ENCODE measurements around the gene ENOPH1.

The ENOPH1 gene

GRCh38 chr4:82425478-82425877 lies 4.9 kb upstream of the ENOPH1 start:
- Histone ChIP-seq H3K9me3 (ENCODE audit: control insufficient read depth, low read length) (no peaks in the 10 kb centered on the region), H3K27me3 (ENCODE audit: control insufficient read depth, insufficient read depth, low read length, poor library complexity, severe bottlenecking) (no peaks in the 10 kb centered on the region), H3K4me3 (ENCODE audit: insufficient read depth, low read depth, low read length) (no peak overlapping the region), H3K4me1 (ENCODE audit: control insufficient read depth, insufficient read depth, low read length) (peaks cover 4% of the 10 kb centered on the region), H3K27ac (ENCODE audit: insufficient read depth, low read depth, low read length, poor library complexity, severe bottlenecking) (no peak overlapping the region), H3K36me3 (ENCODE audit: control insufficient read depth, insufficient read depth, low read length) (peaks cover 38% of the 10 kb centered on the region)
- 93 to 97% methylated on average over 10 of the region's 10 CpGs for WGBS, 2 experiments

GRCh38 chr4:82428526-82428968 lies 1.8 kb upstream of the ENOPH1 start:
- Histone ChIP-seq H3K27me3 (ENCODE audit: control insufficient read depth, insufficient read depth, low read length, poor library complexity, severe bottlenecking) (no peaks in the 10 kb centered on the region), H3K4me3 (ENCODE audit: insufficient read depth, low read depth, low read length) (peak overlapping the region; percentile 58), H3K36me3 (ENCODE audit: control insufficient read depth, insufficient read depth, low read length) (peaks cover 34% of the 10 kb centered on the region), H3K27ac (ENCODE audit: insufficient read depth, low read depth, low read length, poor library complexity, severe bottlenecking) (peak overlapping the region; percentile 99), H3K9me3 (ENCODE audit: control insufficient read depth, low read length) (no peaks in the 10 kb centered on the region), H3K4me1 (ENCODE audit: control insufficient read depth, insufficient read depth, low read length) (peaks cover 4% of the 10 kb centered on the region)
- 0% methylated on average over 14 of the region's 14 CpGs for WGBS, 2 experiments

DNA sequence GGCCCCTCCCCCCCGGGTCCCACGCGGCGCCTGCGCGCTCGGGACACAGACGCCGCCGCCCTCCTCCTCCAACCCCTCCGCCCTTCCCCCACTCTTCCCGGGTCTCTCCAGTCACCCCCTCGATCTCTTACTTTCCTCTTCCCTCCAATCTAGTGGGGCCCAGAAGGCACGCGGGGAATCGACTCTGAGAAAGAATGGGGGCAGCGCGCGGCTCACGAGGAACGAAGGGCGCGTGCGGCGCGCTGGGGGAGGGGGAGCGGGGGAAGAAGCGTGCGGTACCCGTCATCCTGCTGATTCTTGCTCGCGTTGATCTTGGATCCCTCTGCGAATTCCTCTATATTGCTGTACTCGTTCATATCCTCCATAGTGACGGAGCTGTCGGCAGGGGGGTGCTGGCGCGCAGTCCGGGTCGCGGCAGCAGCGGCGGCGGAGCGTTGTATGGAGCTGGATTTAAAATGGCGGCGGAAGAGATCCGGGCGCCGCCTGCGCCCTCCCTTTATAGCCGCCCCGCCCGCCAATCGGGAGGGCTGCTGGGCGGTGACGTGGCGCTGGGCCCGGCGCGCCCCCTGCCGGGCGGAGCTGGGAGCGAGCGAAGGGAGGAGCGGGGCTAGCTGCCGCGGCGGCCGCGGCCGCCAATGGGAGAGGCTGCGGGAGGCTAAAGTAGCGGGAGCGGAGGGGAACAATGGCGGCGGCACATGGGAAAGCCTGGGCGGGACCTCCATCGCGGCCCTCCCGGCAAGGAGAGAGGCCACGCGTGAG lies 1.2 kb upstream of the ENOPH1 start:
- Histone ChIP-seq H3K27me3 (ENCODE audit: control insufficient read depth, insufficient read depth, low read length, poor library complexity, severe bottlenecking) (no peaks in the 10 kb centered on the region), H3K4me1 (ENCODE audit: control insufficient read depth, insufficient read depth, low read length) (peaks cover 4% of the 10 kb centered on the region), H3K36me3 (ENCODE audit: control insufficient read depth, insufficient read depth, low read length) (peaks cover 28% of the 10 kb centered on the region), H3K9me3 (ENCODE audit: control insufficient read depth, low read length) (no peaks in the 10 kb centered on the region), H3K27ac (ENCODE audit: insufficient read depth, low read depth, low read length, poor library complexity, severe bottlenecking) (peak overlapping the region; percentile 99), H3K4me3 (ENCODE audit: insufficient read depth, low read depth, low read length) (peak overlapping the region; percentile 58)
- 0% methylated on average over 83 of the region's 83 CpGs for WGBS, 2 experiments

DNA sequence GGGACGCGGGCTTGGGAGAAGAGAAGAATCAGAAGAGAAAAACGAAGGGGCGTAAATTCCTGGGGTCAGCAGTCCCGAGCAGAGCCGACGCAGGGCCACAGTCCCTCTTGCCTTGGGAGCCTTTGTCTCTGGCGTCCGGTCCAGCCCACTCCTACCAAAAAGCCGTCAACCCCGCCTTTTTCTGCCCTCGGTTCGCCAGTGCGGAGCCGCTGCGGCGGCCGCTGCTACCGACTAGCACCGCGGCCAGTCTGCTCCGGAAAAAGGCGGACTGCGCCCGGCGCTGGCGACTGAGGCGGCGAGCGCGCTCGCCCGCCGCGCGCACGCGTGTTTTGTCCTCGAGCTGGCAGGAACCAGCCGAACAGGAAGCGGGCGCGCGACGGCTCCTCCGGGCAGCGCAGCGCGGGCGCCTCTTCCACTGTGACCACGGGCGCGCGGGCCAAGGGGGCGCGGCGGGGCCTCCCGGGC lies 630 bp upstream of the ENOPH1 start:
- 0% methylated on average over 58 of the region's 58 CpGs for WGBS, 2 experiments
- Histone ChIP-seq H3K36me3 (ENCODE audit: control insufficient read depth, insufficient read depth, low read length) (peaks cover 22% of the 10 kb centered on the region), H3K4me1 (ENCODE audit: control insufficient read depth, insufficient read depth, low read length) (peaks cover 4% of the 10 kb centered on the region)

DNA sequence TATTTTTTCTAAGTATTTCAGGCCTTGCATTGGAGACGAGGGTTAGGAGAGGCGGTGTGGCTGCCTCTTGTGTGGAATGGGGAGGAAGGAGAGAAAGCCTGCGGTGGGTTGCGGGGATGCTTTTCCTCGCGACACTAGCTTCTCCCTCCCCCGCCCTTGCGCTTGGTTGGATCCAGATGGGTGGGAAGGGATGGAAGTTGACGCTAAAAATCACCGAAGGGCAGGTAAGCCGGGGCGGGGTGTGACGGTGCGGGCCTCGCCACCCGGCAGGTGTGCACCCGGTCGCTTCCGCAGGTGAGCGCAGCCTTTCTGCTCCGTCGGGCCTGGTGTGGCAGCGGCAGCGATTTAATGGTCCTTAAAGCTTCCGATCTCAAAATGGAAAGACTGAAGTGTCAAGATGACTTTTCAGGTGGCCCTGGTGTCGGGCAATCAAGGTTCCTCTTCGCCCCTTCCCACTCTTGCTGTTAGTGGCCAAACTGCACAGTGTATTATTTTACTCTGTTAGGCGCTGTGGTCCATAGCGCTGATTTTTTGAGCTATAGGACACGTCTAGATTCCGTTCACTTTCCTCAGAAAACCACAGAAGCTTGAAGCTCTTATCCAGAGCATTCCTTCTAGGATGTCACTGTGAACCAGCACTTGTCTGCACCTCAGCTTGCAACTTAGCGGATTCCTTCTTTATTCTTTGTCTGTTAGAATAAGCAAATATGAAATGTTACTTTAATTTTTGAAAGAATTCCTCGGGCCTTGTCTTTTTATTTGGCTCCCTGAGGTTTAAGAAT lies 765 bp downstream of the ENOPH1 start:
- WGBS, 2 experiments = 4 to 5% methylated on average over 33 of the region's 33 CpGs
- Histone ChIP-seq H3K9me3 (ENCODE audit: control insufficient read depth, low read length) (no peaks in the 10 kb centered on the region), H3K27ac (ENCODE audit: insufficient read depth, low read depth, low read length, poor library complexity, severe bottlenecking) (peak overlapping the region; percentile 99), H3K4me3 (ENCODE audit: insufficient read depth, low read depth, low read length) (peak overlapping the region; percentile 58), H3K4me1 (ENCODE audit: control insufficient read depth, insufficient read depth, low read length) (peaks cover 4% of the 10 kb centered on the region), H3K27me3 (ENCODE audit: control insufficient read depth, insufficient read depth, low read length, poor library complexity, severe bottlenecking) (no peaks in the 10 kb centered on the region), H3K36me3 (ENCODE audit: control insufficient read depth, insufficient read depth, low read length) (peaks cover 12% of the 10 kb centered on the region)

More for the DNA sequence above, 630 bp upstream of the ENOPH1 start:
- H3K4me3 ChIP-seq (ENCODE audit: insufficient read depth, low read depth, low read length) = peak overlapping the region; percentile 58
- no peaks in the 10 kb centered on the region for H3K27me3 ChIP-seq (ENCODE audit: control insufficient read depth, insufficient read depth, low read length, poor library complexity, severe bottlenecking)
- H3K9me3 ChIP-seq (ENCODE audit: control insufficient read depth, low read length) = no peaks in the 10 kb centered on the region
- peak overlapping the region; percentile 99 for H3K27ac ChIP-seq (ENCODE audit: insufficient read depth, low read depth, low read length, poor library complexity, severe bottlenecking)

DNA sequence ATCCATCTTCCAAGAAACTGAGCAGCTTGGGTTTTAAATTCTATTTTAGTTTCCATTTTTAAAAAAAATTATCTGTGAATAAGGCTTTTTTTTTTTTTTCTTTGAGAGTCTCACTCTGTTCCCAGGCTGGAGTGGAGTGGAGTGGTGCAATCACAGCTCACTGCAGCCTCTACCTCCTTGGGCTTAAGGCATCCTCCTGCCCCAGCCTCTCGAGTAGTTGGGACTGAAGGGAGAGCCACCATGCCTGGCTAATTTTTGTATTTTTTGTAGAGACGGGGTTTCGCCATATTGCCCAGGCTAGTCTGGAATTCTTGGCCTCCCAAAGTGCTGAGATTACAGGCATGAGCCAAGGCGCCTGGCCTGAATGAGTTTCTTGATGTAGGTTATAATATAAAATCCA lies 1.4 kb downstream of the ENOPH1 start:
- no peaks in the 10 kb centered on the region for H3K4me1 ChIP-seq (ENCODE audit: control insufficient read depth, insufficient read depth, low read length)
- no peaks in the 10 kb centered on the region for H3K27me3 ChIP-seq (ENCODE audit: control insufficient read depth, insufficient read depth, low read length, poor library complexity, severe bottlenecking)
- WGBS, 2 experiments = 88% methylated on average over 4 of the region's 4 CpGs
- H3K4me3 ChIP-seq (ENCODE audit: insufficient read depth, low read depth, low read length) = peak overlapping the region; percentile 58
- no peak overlapping the region for H3K27ac ChIP-seq (ENCODE audit: insufficient read depth, low read depth, low read length, poor library complexity, severe bottlenecking)
- no peaks in the 10 kb centered on the region for H3K9me3 ChIP-seq (ENCODE audit: control insufficient read depth, low read length)
- peaks cover 5% of the 10 kb centered on the region for H3K36me3 ChIP-seq (ENCODE audit: control insufficient read depth, insufficient read depth, low read length)

DNA sequence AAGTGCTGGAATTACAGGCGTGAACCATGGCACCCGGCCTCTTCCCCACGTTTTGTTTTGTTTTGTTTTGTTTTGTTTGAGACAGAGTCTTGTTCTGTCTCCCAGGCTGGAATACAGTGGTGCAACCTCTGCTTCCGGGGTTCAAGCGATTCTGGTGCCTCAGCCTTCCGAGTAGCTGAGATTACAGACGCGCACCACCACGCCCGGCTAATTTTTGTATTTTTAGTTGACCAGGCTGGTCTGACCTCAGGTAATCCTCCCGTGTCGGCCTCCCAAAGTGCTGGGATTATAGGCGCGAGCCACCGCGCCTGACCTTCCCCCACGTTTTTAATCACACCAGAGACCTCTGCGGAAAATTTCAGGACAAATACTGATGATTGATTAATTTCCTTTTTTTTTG lies 2.2 kb downstream of the ENOPH1 start:
- 86 to 87% methylated on average over 18 of the region's 18 CpGs for WGBS, 2 experiments
- H3K9me3 ChIP-seq (ENCODE audit: control insufficient read depth, low read length) = no peaks in the 10 kb centered on the region
- H3K36me3 ChIP-seq (ENCODE audit: control insufficient read depth, insufficient read depth, low read length) = no peaks in the 10 kb centered on the region
- H3K27me3 ChIP-seq (ENCODE audit: control insufficient read depth, insufficient read depth, low read length, poor library complexity, severe bottlenecking) = no peaks in the 10 kb centered on the region
- no peak overlapping the region for H3K4me3 ChIP-seq (ENCODE audit: insufficient read depth, low read depth, low read length)
- H3K27ac ChIP-seq (ENCODE audit: insufficient read depth, low read depth, low read length, poor library complexity, severe bottlenecking) = no peak overlapping the region
- no peaks in the 10 kb centered on the region for H3K4me1 ChIP-seq (ENCODE audit: control insufficient read depth, insufficient read depth, low read length)

DNA sequence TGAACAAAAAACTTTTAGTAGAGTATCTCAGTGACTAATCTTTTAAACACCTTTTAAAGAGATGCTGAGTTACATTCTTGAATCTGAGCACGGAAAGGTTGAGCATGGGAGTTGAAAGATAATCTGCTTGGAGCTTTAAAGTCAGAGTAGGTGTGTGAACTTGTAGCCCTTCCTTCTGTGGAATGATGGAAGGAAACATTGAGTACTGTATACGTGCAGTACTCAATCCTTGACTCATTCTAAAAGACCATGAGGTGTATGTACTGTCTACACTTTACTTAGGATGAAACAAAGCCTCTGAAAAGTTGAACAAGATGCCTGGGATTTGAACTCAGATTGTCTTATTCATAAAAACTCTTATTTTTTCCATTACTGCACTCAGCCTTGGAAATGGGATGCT lies 3.4 kb downstream of the ENOPH1 start:
- H3K36me3 ChIP-seq (ENCODE audit: control insufficient read depth, insufficient read depth, low read length) = no peaks in the 10 kb centered on the region
- H3K27ac ChIP-seq (ENCODE audit: insufficient read depth, low read depth, low read length, poor library complexity, severe bottlenecking) = no peak overlapping the region
- H3K4me1 ChIP-seq (ENCODE audit: control insufficient read depth, insufficient read depth, low read length) = no peaks in the 10 kb centered on the region
- 89 to 93% methylated on average over 2 of the region's 2 CpGs for WGBS, 2 experiments
- no peaks in the 10 kb centered on the region for H3K9me3 ChIP-seq (ENCODE audit: control insufficient read depth, low read length)
- no peaks in the 10 kb centered on the region for H3K27me3 ChIP-seq (ENCODE audit: control insufficient read depth, insufficient read depth, low read length, poor library complexity, severe bottlenecking)
- H3K4me3 ChIP-seq (ENCODE audit: insufficient read depth, low read depth, low read length) = no peak overlapping the region

DNA sequence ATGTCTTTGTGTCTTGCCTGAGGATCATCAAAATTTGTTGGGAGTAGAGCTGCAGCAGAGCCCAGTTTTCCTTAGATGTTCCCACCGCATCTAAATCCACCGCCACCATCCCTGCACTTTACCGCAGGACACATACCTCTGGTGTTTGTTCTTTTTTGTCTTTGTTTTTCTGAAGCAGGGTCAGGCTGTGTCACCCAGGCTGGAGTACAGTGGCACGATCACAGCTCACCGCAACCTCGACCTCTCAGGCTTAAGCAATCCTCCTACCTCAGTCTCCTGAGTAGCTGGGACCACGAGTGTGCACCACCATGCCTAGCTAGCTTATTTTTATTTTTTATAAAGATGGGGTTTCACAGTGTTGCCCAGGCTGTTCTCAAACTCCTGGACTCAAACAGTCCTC lies 4.6 kb downstream of the ENOPH1 start:
- H3K4me1 ChIP-seq (ENCODE audit: control insufficient read depth, insufficient read depth, low read length) = no peaks in the 10 kb centered on the region
- H3K27ac ChIP-seq (ENCODE audit: insufficient read depth, low read depth, low read length, poor library complexity, severe bottlenecking) = no peak overlapping the region
- 95 to 96% methylated on average over 7 of the region's 7 CpGs for WGBS, 2 experiments
- H3K9me3 ChIP-seq (ENCODE audit: control insufficient read depth, low read length) = no peaks in the 10 kb centered on the region
- no peaks in the 10 kb centered on the region for H3K27me3 ChIP-seq (ENCODE audit: control insufficient read depth, insufficient read depth, low read length, poor library complexity, severe bottlenecking)
- H3K36me3 ChIP-seq (ENCODE audit: control insufficient read depth, insufficient read depth, low read length) = no peaks in the 10 kb centered on the region
- H3K4me3 ChIP-seq (ENCODE audit: insufficient read depth, low read depth, low read length) = no peak overlapping the region

DNA sequence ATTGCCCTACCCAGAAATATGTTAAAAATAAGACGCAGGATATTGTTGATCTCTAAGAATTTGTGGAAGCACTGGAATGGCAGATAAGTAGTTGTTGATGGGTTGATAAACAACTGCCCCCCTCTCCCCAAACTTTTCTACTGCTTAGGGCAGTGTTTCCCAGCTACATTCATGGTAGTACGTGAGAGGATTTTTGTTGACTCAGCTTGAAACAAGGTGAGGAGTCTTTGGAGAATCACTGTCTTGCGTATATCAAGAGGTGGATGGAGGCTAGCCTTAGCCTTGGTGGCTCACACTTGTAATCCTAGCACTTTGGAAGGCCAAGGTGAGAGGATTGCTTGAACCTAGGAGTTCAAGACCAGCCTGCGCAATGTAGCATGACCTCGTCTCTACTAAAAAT lies 5.7 kb downstream of the ENOPH1 start:
- Histone ChIP-seq H3K4me1 (ENCODE audit: control insufficient read depth, insufficient read depth, low read length) (no peaks in the 10 kb centered on the region), H3K36me3 (ENCODE audit: control insufficient read depth, insufficient read depth, low read length) (no peaks in the 10 kb centered on the region), H3K4me3 (ENCODE audit: insufficient read depth, low read depth, low read length) (no peak overlapping the region), H3K27me3 (ENCODE audit: control insufficient read depth, insufficient read depth, low read length, poor library complexity, severe bottlenecking) (no peaks in the 10 kb centered on the region), H3K9me3 (ENCODE audit: control insufficient read depth, low read length) (no peaks in the 10 kb centered on the region), H3K27ac (ENCODE audit: insufficient read depth, low read depth, low read length, poor library complexity, severe bottlenecking) (no peak overlapping the region)
- WGBS, 2 experiments = 95 to 96% methylated on average over 5 of the region's 5 CpGs

Data from ectodermal cell (in vitro differentiated cells).